IMR-90 (cell line): ENCODE data around the gene NAV2. TPM values are rescaled to one million over a fixed set of nuclear protein-coding genes. Genes with fewer than 3 reads are reported as not detected.

Source experiments
- ATAC-seq: fragments of 200-7000 bp; cut with Tn5 transposase; 2 replicates; pipeline ENCODE4 v1.9.1; 2020; ENCODE audit warnings: low read depth, mild to moderate bottlenecking, moderate library complexity
- BruUV-seq: library from RNA; stranded (reverse); fragments of 400-500 nt; replicated peaks from 2 replicates; lab custom pipeline; 2021; lab: Mats Ljungman, UMichigan
- CTCF ChIA-PET: fragments of 300-600 bp; formaldehyde crosslinking; extraction: SDS; loops from one replicate; lab custom pipeline; 2021; ENCODE audit warnings: antibody characterized with exemption; lab: Yijun Ruan, JAX
- POLR2A ChIA-PET: fragments of 300-600 bp; sonication (Branson Sonifier 250); formaldehyde crosslinking; loops from one replicate; lab custom pipeline; 2022; ENCODE audit warnings: antibody characterized with exemption; ENCODE audit not compliant: unreplicated experiment; lab: Charles Lee
- DNase-seq: peaks from one replicate; pipeline ENCODE4 v3.0.0; 2013
- H2AFZ ChIP-seq: replicated peaks from 2 replicates; pipeline ENCODE3; 2013; ENCODE audit warnings: low read length, mild to moderate bottlenecking; ENCODE audit not compliant: poor library complexity
- H2AK5ac ChIP-seq: 2 replicates; pipeline ENCODE4 v1.6.1; 2013; ENCODE audit warnings: low read depth, low read length, inconsistent platforms
- H2AK9ac ChIP-seq: replicated peaks from 2 replicates; pipeline ENCODE3; 2013; ENCODE audit warnings: mild to moderate bottlenecking, low read depth, low read length, moderate library complexity; ENCODE audit not compliant: poor library complexity
- H2BK120ac ChIP-seq: 2 replicates; pipeline ENCODE4 v1.6.1; 2013; ENCODE audit warnings: low read depth, low read length, inconsistent platforms
- H2BK15ac ChIP-seq: 3 replicates; pipeline ENCODE4 v1.6.1; 2013; ENCODE audit warnings: low read depth, low read length, inconsistent platforms
- H2BK20ac ChIP-seq: 2 replicates; pipeline ENCODE4 v1.6.1; 2013; ENCODE audit warnings: low read depth, mild to moderate bottlenecking, inconsistent platforms, low read length, moderate library complexity
- H2BK5ac ChIP-seq: 2 replicates; pipeline ENCODE4 v1.6.1; 2013; ENCODE audit warnings: mild to moderate bottlenecking, low read depth, low read length, inconsistent platforms; ENCODE audit not compliant: poor library complexity, severe bottlenecking
- H3K14ac ChIP-seq: replicated peaks from 2 replicates; pipeline ENCODE4 v1.6.1; 2013; ENCODE audit warnings: low read depth, low read length, inconsistent platforms
- H3K18ac ChIP-seq: 2 replicates; pipeline ENCODE4 v1.6.1; 2013; ENCODE audit warnings: low read depth, low read length, control low read depth
- H3K23ac ChIP-seq: 2 replicates; pipeline ENCODE4 v1.6.1; 2013; ENCODE audit warnings: low read depth, low read length, inconsistent platforms
- H3K27ac ChIP-seq: 2 replicates; pipeline ENCODE4 v1.5.1; 2013; ENCODE audit warnings: mild to moderate bottlenecking, control low read depth, low read length; ENCODE audit not compliant: insufficient read depth
- H3K27me3 ChIP-seq: 2 replicates; pipeline ENCODE4 v1.6.1; 2013; ENCODE audit warnings: low read length; ENCODE audit not compliant: control insufficient read depth, insufficient read depth
- H3K36me3 ChIP-seq: 2 replicates; pipeline ENCODE4 v1.6.1; 2013; ENCODE audit warnings: low read length, mixed read lengths; ENCODE audit not compliant: control insufficient read depth, insufficient read depth
- H3K4ac ChIP-seq: 2 replicates; pipeline ENCODE4 v1.6.1; 2013; ENCODE audit warnings: low read depth, low read length, inconsistent platforms
- H3K4me1 ChIP-seq: 2 replicates; pipeline ENCODE4 v1.6.1; 2013; ENCODE audit warnings: low read length, mixed read lengths; ENCODE audit not compliant: control insufficient read depth, insufficient read depth
- H3K4me2 ChIP-seq: 2 replicates; pipeline ENCODE4 v1.6.1; 2013; ENCODE audit warnings: low read depth, mild to moderate bottlenecking, control low read depth, low read length, moderate library complexity
- H3K4me3 ChIP-seq: 2 replicates; pipeline ENCODE4 v1.5.1; 2013; ENCODE audit warnings: low read depth, mild to moderate bottlenecking, control low read depth, low read length, moderate library complexity; ENCODE audit not compliant: insufficient read depth
- H3K56ac ChIP-seq: 2 replicates; pipeline ENCODE4 v1.6.1; 2013; ENCODE audit warnings: low read length, inconsistent platforms; ENCODE audit not compliant: insufficient read depth; ENCODE audit errors: extremely low read depth
- H3K79me1 ChIP-seq, 2 experiments: 2 replicates each; pipeline ENCODE4 v1.6.1; 2013; ENCODE audit warnings: low read length in 2 of 2, inconsistent platforms in 1 of 2, low read depth in 1 of 2
- H3K9ac ChIP-seq: 2 replicates; pipeline ENCODE4 v1.6.1; 2013; ENCODE audit warnings: low read depth, low read length, control low read depth
- H3K9me1 ChIP-seq: 2 replicates; pipeline ENCODE4 v1.6.1; 2013; ENCODE audit warnings: low read length, inconsistent platforms; ENCODE audit not compliant: insufficient read depth
- H3K9me3 ChIP-seq: 2 replicates; pipeline ENCODE4 v1.6.1; 2013; ENCODE audit warnings: low read length; ENCODE audit not compliant: control insufficient read depth, insufficient read depth
- H4K20me1 ChIP-seq: 2 replicates; pipeline ENCODE4 v1.6.1; 2013; ENCODE audit warnings: low read length, inconsistent platforms; ENCODE audit not compliant: insufficient read depth
- H4K5ac ChIP-seq: 2 replicates; pipeline ENCODE4 v1.6.1; 2013; ENCODE audit warnings: mild to moderate bottlenecking, low read depth, low read length, control low read depth
- H4K8ac ChIP-seq, 2 experiments: 2 replicates each; pipeline ENCODE4 v1.6.1; 2013; ENCODE audit warnings: low read depth in 2 of 2, low read length in 2 of 2, control low read depth in 1 of 2, inconsistent platforms in 1 of 2
- H4K91ac ChIP-seq: 2 replicates; pipeline ENCODE4 v1.6.1; 2013; ENCODE audit warnings: low read depth, low read length, inconsistent platforms; ENCODE audit not compliant: insufficient read depth
- CHD1 ChIP-seq: IDR thresholded peaks from 2 replicates; pipeline ENCODE4 v1.6.1; 2012; ENCODE audit warnings: low read depth, low read length, improper control_type of control experiment
- MAFK ChIP-seq: IDR thresholded peaks from 2 replicates; pipeline ENCODE4 v1.6.1; 2012; ENCODE audit warnings: low read depth, low read length, improper control_type of control experiment
- WGBS, 2 experiments: methylation state at CpG; one replicate each; pipeline versions ENCODE4 v1.1.5 to v1.1.7; 2013; ENCODE audit warnings: missing lambda C conversion rate in 2 of 2; ENCODE audit not compliant: insufficient read length in 1 of 2; ENCODE audit errors: extremely low coverage in 2 of 2; 5-methylcytosine and 5-hydroxymethylcytosine counted together
- dilution Hi-C: fragments of 300-500 bp; cut with HindIII; formaldehyde crosslinking; loops from one replicate; pipeline ENCODE4 v1.14.3; 2018; ENCODE audit warnings: low sequenced_read_pairs; ENCODE audit not compliant: unreplicated experiment
- in situ Hi-C: fragments of 300-500 bp; cut with MboI; formaldehyde crosslinking; loops from 3 replicates; pipeline ENCODE4 v1.14.3; 2019; ENCODE audit warnings: low sequenced_read_pairs, inconsistent platforms, mixed read lengths
- intact Hi-C: fragments of 100-400 bp; cut with micrococcal nuclease; formaldehyde crosslinking; loops from 2 replicates; pipeline ENCODE4 v1.10.0; 2022
- polyA plus RNA-seq, 3 experiments: library from polyadenylated mRNA; depleted of rRNA; stranded (reverse); fragments of >200 nt; gene quantifications; 2 replicates each; pipeline ENCODE4 v1.2.3, GENCODE V29; 2012; ENCODE audit warnings: low replicate concordance in 1 of 3
- total RNA-seq: library from RNA; depleted of rRNA; stranded (reverse); fragments of >200 nt; gene quantifications from 2 replicates; pipeline ENCODE4 v1.2.3, GENCODE V29; 2012

The NAV2 gene
- total and polyA plus RNA-seq, 2 of the 4 experiments (the other 2 are of a cell fraction), result 4.5 to 12.6 TPM

DNA sequence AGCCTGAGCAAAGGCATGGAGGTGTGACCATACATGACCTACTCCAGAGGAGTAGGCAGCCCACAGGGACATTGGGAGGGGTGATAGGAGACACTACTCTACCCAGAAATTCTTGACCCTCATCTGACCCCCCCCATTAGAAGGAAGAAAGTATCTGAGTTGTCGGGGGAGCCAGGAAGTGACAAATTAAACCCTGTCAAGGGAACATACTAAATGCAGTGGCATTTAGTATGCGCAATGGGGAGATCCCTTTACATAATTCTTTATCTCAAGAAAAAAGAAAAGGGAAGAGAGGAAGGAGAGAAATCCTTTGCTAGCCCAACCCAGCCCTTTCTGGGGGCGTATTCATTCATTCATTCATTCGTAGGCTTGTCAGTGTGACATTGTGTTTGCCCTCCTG, 58.8 kb downstream of the NAV2 start:
- peaks cover 4% of the 10 kb centered on the region for H3K4me1 ChIP-seq
- ChIA-PET CTCF (no interaction called here), POLR2A (no interaction called here)

More for the DNA sequence above, 58.8 kb downstream of the NAV2 start:
- H3K18ac ChIP-seq, result no peak overlapping the region
- H4K91ac ChIP-seq, result no peak overlapping the region
- TF ChIP-seq CHD1 (no peak), MAFK (no peak)
- in situ Hi-C loops, result loop anchor here (25.0 kb wide), 1 partner anchor 684 kb away; no protein-coding TSS in a partner anchor
- no peak overlapping the region for H2BK15ac ChIP-seq
- no peak overlapping the region for H2AK5ac ChIP-seq
- H4K5ac ChIP-seq, result no peak overlapping the region
- H4K20me1 ChIP-seq, result peaks cover 97% of the 10 kb centered on the region
- H3K14ac ChIP-seq, result no peak overlapping the region
- no CpG with 5 or more reads among the region's 4 CpGs for WGBS, 2 experiments
- DNase-seq, result no peak
- no peak overlapping the region for H3K4me3 ChIP-seq
- H3K4me2 ChIP-seq, result no peak overlapping the region
- H3K36me3 ChIP-seq, result no peaks in the 10 kb centered on the region
- 0 out of 2 replicates have a peak, but pooled peaks cover 1% of the 10 kb centered on the region for H3K9me3 ChIP-seq
- no peak overlapping the region for H4K8ac ChIP-seq
- ATAC-seq, result no peak
- no peak overlapping the region for H3K56ac ChIP-seq
- no peak overlapping the region for H2AFZ ChIP-seq
- dilution Hi-C loops, result no loop called here
- H2BK120ac ChIP-seq, result no peak overlapping the region
- no peak overlapping the region for H2BK20ac ChIP-seq
- H3K27ac ChIP-seq, result no peak overlapping the region
- H2BK5ac ChIP-seq, result no peak overlapping the region
- intact Hi-C loops, result no loop called here
- H3K79me1 ChIP-seq, result peaks cover 70 to 83% of the 10 kb centered on the region in 2 experiments
- H3K23ac ChIP-seq, result no peak overlapping the region
- no peak overlapping the region for H3K4ac ChIP-seq
- no peak overlapping the region for H2AK9ac ChIP-seq
- H3K9ac ChIP-seq, result no peak overlapping the region
- H3K27me3 ChIP-seq, result peaks cover 6% of the 10 kb centered on the region; the same call in 1 of the 2 replicates
- BruUV-seq, result no TSS peak
- H3K9me1 ChIP-seq, result peaks cover 16% of the 10 kb centered on the region
